ENCODE measurements around the gene PRR5L.

Gene PRR5L

GRCh38 chr11:36356201-36356600, 60.1 kb downstream of the PRR5L start:
- Histone ChIP-seq H3K4me3 (ENCODE audit: low read depth, low read length) (no peak overlapping the region), H3K79me2 (ENCODE audit: control insufficient read depth, insufficient read depth, low read length, unreplicated experiment) (no peaks in the 10 kb centered on the region), H2AFZ (ENCODE audit: low read length, unreplicated experiment) (no peak overlapping the region), H3K27me3 (ENCODE audit: insufficient read depth, low read length) (no peaks in the 10 kb centered on the region), H3K4me1 (ENCODE audit: control insufficient read depth, insufficient read depth, low read length, unreplicated experiment) (peaks cover 17% of the 10 kb centered on the region), H3K36me3 (ENCODE audit: insufficient read depth, low read length) (no peaks in the 10 kb centered on the region), H3K27ac (ENCODE audit: low read depth, low read length) (no peak overlapping the region)

- H3K79me2 ChIP-seq (ENCODE audit: control insufficient read depth, insufficient read depth, low read length, unreplicated experiment): no peaks in the 10 kb centered on the region
- H2AFZ ChIP-seq (ENCODE audit: low read length, unreplicated experiment): no peak overlapping the region
- no peak overlapping the region for H3K27ac ChIP-seq (ENCODE audit: low read depth, low read length)
- no peaks in the 10 kb centered on the region for H3K36me3 ChIP-seq (ENCODE audit: insufficient read depth, low read length)
- no peaks in the 10 kb centered on the region for H3K27me3 ChIP-seq (ENCODE audit: insufficient read depth, low read length)
- peaks cover 28% of the 10 kb centered on the region for H3K4me1 ChIP-seq (ENCODE audit: control insufficient read depth, insufficient read depth, low read length, unreplicated experiment)
- no peak overlapping the region for H3K4me3 ChIP-seq (ENCODE audit: low read depth, low read length)
Observed at GRCh38 chr11:36357831-36358230, 61.7 kb downstream of the PRR5L start.

DNA sequence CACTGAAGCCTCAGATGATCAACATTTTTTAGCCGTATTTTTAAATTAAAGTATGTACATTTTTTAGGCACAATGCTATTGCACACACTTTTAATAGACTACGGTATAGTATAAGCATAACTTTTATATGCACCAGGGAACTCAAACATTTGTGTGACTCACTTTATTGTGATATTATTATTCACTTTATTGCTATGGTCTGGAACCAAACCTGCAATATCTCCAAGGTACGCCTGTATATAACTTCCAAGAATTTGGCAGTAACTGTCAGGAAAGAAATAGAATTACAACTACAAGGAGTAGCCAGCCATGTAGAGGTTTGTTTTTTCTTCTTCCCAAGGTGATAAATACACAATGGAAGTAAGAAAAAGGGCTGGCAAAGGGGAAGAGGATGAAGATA, 62.3 kb downstream of the PRR5L start:
- Histone ChIP-seq H3K4me1 (ENCODE audit: control insufficient read depth, insufficient read depth, low read length, unreplicated experiment) (peaks cover 31% of the 10 kb centered on the region), H3K27me3 (ENCODE audit: insufficient read depth, low read length) (no peaks in the 10 kb centered on the region), H3K27ac (ENCODE audit: low read depth, low read length) (no peak overlapping the region), H3K36me3 (ENCODE audit: insufficient read depth, low read length) (no peaks in the 10 kb centered on the region), H3K79me2 (ENCODE audit: control insufficient read depth, insufficient read depth, low read length, unreplicated experiment) (no peaks in the 10 kb centered on the region), H3K4me3 (ENCODE audit: low read depth, low read length) (no peak overlapping the region), H2AFZ (ENCODE audit: low read length, unreplicated experiment) (no peak overlapping the region)

DNA sequence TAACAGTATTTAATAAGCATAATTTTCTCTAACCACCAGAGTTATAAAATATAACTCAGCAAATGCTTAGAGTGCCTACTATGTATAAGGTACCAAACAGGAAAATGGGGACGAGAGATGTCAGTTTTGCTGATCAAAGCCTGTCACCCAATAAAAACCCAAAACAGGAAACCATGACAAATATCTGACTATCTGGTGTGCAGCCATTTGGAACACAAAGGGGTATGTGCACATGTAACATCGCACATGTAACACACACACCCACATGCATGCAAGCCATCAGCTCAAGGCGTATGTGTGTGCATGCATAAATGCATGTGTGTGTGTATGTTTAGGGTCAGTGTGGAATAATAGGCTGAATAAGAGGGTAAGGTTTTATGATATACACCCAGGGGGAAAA, 64.2 kb downstream of the PRR5L start:
- no peaks in the 10 kb centered on the region for H3K79me2 ChIP-seq (ENCODE audit: control insufficient read depth, insufficient read depth, low read length, unreplicated experiment)
- peaks cover 27% of the 10 kb centered on the region for H3K4me1 ChIP-seq (ENCODE audit: control insufficient read depth, insufficient read depth, low read length, unreplicated experiment)
- no peak overlapping the region for H2AFZ ChIP-seq (ENCODE audit: low read length, unreplicated experiment)
- H3K27me3 ChIP-seq (ENCODE audit: insufficient read depth, low read length): no peaks in the 10 kb centered on the region
- H3K36me3 ChIP-seq (ENCODE audit: insufficient read depth, low read length): no peaks in the 10 kb centered on the region
- no peak overlapping the region for H3K27ac ChIP-seq (ENCODE audit: low read depth, low read length)
- no peak overlapping the region for H3K4me3 ChIP-seq (ENCODE audit: low read depth, low read length)

- Histone ChIP-seq H2AFZ (ENCODE audit: low read length, unreplicated experiment) (no peak overlapping the region), H3K27ac (ENCODE audit: low read depth, low read length) (no peak overlapping the region), H3K36me3 (ENCODE audit: insufficient read depth, low read length) (no peaks in the 10 kb centered on the region), H3K79me2 (ENCODE audit: control insufficient read depth, insufficient read depth, low read length, unreplicated experiment) (no peaks in the 10 kb centered on the region), H3K27me3 (ENCODE audit: insufficient read depth, low read length) (no peaks in the 10 kb centered on the region), H3K4me1 (ENCODE audit: control insufficient read depth, insufficient read depth, low read length, unreplicated experiment) (peaks cover 25% of the 10 kb centered on the region), H3K4me3 (ENCODE audit: low read depth, low read length) (no peak overlapping the region)
Observed at GRCh38 chr11:36360826-36361415, 64.8 kb downstream of the PRR5L start.

DNA sequence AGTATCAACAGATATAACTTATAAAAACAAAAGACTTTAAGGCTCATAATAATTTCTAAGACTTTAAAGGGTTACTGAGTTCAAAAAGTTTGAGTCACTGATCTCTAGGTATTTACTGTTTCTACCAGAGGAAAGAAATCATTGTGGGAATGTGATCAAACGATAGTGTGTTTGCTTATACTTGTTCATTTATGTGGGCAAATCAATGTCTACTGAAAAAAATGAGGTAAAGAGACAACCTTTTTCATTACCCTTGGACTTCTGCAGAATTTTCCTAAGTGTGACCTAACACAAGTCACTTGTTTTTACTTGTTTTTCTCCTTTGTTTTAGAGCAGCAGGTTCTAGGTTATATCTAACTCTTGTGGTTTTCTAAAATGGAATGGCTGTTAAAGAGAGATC, 65.4 kb downstream of the PRR5L start:
- Histone ChIP-seq H3K79me2 (ENCODE audit: control insufficient read depth, insufficient read depth, low read length, unreplicated experiment) (no peaks in the 10 kb centered on the region), H3K4me1 (ENCODE audit: control insufficient read depth, insufficient read depth, low read length, unreplicated experiment) (peaks cover 21% of the 10 kb centered on the region), H3K4me3 (ENCODE audit: low read depth, low read length) (peak overlapping the region; percentile 55), H3K27me3 (ENCODE audit: insufficient read depth, low read length) (no peaks in the 10 kb centered on the region), H3K36me3 (ENCODE audit: insufficient read depth, low read length) (no peaks in the 10 kb centered on the region), H2AFZ (ENCODE audit: low read length, unreplicated experiment) (peak overlapping the region; percentile 27), H3K27ac (ENCODE audit: low read depth, low read length) (peak overlapping the region; percentile 67)

DNA sequence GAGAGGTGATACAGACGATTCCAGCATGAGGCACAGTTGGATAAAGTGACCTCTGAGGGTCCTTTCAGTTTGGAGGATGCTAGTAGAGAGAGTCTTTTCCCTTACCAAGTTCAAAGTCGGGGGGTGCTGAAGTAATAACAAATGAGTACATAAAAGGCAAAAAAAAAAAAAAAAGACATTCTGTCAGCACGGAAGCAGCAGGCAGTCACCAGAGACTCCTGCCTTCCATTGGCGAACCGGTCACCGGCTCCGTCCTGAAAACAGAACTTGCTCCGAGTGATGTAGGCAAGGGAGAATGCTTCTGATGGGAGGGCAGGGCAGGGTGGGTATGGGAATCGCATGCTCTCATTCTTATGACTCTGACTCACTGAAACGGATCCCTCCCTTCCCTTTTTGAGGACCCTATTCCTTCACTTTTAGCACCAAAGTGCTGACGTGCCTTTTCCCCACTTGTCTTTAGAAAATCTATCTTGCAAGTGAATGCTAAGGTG, 65.9 kb downstream of the PRR5L start:
- peak overlapping the region; percentile 27 for H2AFZ ChIP-seq (ENCODE audit: low read length, unreplicated experiment)
- H3K27ac ChIP-seq (ENCODE audit: low read depth, low read length): peak overlapping the region; percentile 67
- no peaks in the 10 kb centered on the region for H3K79me2 ChIP-seq (ENCODE audit: control insufficient read depth, insufficient read depth, low read length, unreplicated experiment)
- H3K4me3 ChIP-seq (ENCODE audit: low read depth, low read length): peak overlapping the region; percentile 55
- H3K4me1 ChIP-seq (ENCODE audit: control insufficient read depth, insufficient read depth, low read length, unreplicated experiment): peaks cover 21% of the 10 kb centered on the region
- H3K27me3 ChIP-seq (ENCODE audit: insufficient read depth, low read length): no peaks in the 10 kb centered on the region
- no peaks in the 10 kb centered on the region for H3K36me3 ChIP-seq (ENCODE audit: insufficient read depth, low read length)

GRCh38 chr11:36362902-36363301, 66.8 kb downstream of the PRR5L start:
- H3K36me3 ChIP-seq (ENCODE audit: insufficient read depth, low read length): no peaks in the 10 kb centered on the region

DNA sequence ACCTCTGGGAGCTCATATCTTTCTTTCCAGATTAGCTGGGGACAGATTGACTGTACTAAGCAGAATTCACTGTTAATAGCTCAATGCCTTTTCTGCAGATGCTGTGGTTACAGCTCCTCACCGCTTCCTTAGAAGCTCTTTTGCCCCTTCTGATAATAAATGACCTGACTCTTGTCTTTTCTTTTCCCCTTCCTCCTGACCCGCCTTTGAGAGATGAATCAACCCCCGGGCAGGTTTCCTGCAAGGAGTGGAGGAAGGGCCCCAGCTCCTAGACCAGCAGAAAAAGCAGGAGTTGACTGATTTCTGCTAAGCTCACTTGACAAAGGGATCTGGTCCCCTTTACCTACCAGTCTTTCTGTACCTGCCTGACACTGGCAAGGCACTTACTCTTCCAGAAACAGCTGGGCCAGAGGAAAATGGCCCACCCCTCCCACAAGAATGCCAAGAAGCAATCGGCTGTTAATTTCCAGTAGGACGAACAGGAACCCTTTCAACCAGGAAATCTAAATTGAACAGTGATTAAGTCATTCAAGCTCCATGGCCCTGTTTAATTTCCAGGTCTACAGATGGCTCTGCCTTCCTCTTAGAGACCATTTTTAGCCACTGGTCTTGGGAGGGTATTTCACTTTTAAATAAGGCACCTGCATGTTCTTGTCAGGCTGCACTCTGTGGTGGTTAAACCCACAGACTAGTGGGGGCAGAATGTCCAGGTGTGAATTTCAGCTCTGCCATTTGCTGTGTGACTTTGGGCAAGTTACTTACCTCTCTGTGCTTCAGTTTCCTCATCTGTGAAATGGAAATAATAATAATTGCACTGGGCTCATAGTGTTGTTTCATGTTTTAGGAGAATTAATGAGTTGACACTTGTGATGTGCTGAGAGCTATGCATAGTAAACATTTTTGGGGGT, 67.5 kb downstream of the PRR5L start:
- no peaks in the 10 kb centered on the region for H3K36me3 ChIP-seq (ENCODE audit: insufficient read depth, low read length)
- no peaks in the 10 kb centered on the region for H3K27me3 ChIP-seq (ENCODE audit: insufficient read depth, low read length)
- no peak overlapping the region for H3K4me3 ChIP-seq (ENCODE audit: low read depth, low read length)
- H2AFZ ChIP-seq (ENCODE audit: low read length, unreplicated experiment): no peak overlapping the region
- peaks cover 21% of the 10 kb centered on the region for H3K4me1 ChIP-seq (ENCODE audit: control insufficient read depth, insufficient read depth, low read length, unreplicated experiment)
- no peaks in the 10 kb centered on the region for H3K79me2 ChIP-seq (ENCODE audit: control insufficient read depth, insufficient read depth, low read length, unreplicated experiment)
- no peak overlapping the region for H3K27ac ChIP-seq (ENCODE audit: low read depth, low read length)

More at GRCh38 chr11:36362902-36363301, 66.8 kb downstream of the PRR5L start:
- peaks cover 21% of the 10 kb centered on the region for H3K4me1 ChIP-seq (ENCODE audit: control insufficient read depth, insufficient read depth, low read length, unreplicated experiment)
- H3K27me3 ChIP-seq (ENCODE audit: insufficient read depth, low read length): no peaks in the 10 kb centered on the region
- no peak overlapping the region for H3K27ac ChIP-seq (ENCODE audit: low read depth, low read length)
- no peaks in the 10 kb centered on the region for H3K79me2 ChIP-seq (ENCODE audit: control insufficient read depth, insufficient read depth, low read length, unreplicated experiment)
- no peak overlapping the region for H2AFZ ChIP-seq (ENCODE audit: low read length, unreplicated experiment)
- H3K4me3 ChIP-seq (ENCODE audit: low read depth, low read length): no peak overlapping the region

DNA sequence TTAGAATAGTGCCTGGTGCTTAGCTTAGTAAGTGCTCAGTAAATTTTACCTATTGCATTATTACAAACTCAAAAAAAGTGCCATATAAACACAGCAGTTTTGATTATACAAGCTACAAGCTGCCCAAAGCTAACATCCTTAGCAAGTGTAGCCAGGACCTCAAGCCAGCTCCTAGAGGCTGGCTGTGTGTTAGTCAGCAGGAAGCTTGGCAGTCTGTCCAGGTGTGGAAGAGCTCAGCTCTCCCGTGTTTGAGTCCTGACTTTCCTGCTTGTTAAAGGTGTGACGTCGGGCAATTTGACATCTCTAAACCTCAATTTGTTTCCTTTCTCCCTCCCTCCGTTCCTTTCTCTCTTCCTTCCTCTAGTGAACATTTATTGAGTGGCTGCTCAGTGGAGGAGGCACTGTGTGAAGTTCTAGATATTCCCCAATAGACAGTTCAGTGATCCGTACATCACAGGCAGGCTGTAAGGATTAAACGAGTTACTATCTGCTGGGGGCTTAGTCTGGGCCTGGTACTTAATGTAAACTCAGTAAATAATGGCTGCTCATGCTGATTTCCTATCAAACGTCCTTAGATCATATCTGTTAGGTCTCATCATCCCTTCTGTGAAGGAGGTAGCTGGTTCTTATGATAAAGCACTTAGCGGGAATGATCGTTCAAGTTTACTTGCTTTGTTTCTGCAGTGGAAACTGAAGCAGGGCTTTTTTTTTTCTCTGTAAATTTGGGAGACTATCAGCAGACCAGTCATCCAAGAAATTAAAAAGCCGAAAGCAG, 68.7 kb downstream of the PRR5L start:
- no peaks in the 10 kb centered on the region for H3K79me2 ChIP-seq (ENCODE audit: control insufficient read depth, insufficient read depth, low read length, unreplicated experiment)
- H3K27me3 ChIP-seq (ENCODE audit: insufficient read depth, low read length): no peaks in the 10 kb centered on the region
- H3K27ac ChIP-seq (ENCODE audit: low read depth, low read length): no peak overlapping the region
- peaks cover 21% of the 10 kb centered on the region for H3K4me1 ChIP-seq (ENCODE audit: control insufficient read depth, insufficient read depth, low read length, unreplicated experiment)
- H3K36me3 ChIP-seq (ENCODE audit: insufficient read depth, low read length): no peaks in the 10 kb centered on the region
- H2AFZ ChIP-seq (ENCODE audit: low read length, unreplicated experiment): no peak overlapping the region
- no peak overlapping the region for H3K4me3 ChIP-seq (ENCODE audit: low read depth, low read length)
